ENCODE measurements around the gene ZNF260. TPM values are rescaled to one million over a fixed set of nuclear protein-coding genes. Genes with fewer than 3 reads are reported as not detected.
A peak's percentile ranks its signal among the peaks of the same experiment; 100 is the strongest.

Gene ZNF260
- total RNA-seq, 1 experiment from 2014 or later, result 31.6 TPM

- Histone ChIP-seq H3K79me2 (ENCODE audit: low read length) (no peaks in the 10 kb centered on the region), H3K4me1 (ENCODE audit: low read length) (no peaks in the 10 kb centered on the region), H4K20me1 (ENCODE audit: insufficient read depth, low read depth, low read length) (no peaks in the 10 kb centered on the region), H3K4me3 (ENCODE audit: low read length) (no peak overlapping the region), H3K4me2 (ENCODE audit: low read depth, low read length, poor library complexity, severe bottlenecking) (no peak overlapping the region), H2AFZ (ENCODE audit: low read length) (no peak overlapping the region), H3K27me3 (ENCODE audit: low read length) (no peaks in the 10 kb centered on the region), H3K27ac (ENCODE audit: low read length) (no peak overlapping the region), H3K9me3 (ENCODE audit: low read length) (peaks cover 63% of the 10 kb centered on the region), H3K9ac (ENCODE audit: low read length) (no peak overlapping the region), H3K36me3 (ENCODE audit: insufficient read depth, low read length) (peaks cover 77% of the 10 kb centered on the region), H3K9me2 (replicated peaks; ENCODE audit: insufficient read depth, low read length) (no peaks in the 10 kb centered on the region)
- no peak for DNase-seq
These were observed 19.1 kb upstream of the ZNF260 start for GRCh38 chr19:36547001-36547732.

GRCh38 chr19:36528921-36529518 is 949 bp upstream of the ZNF260 start:
- peak; percentile 61 for DNase-seq
- Histone ChIP-seq H3K9me3 (ENCODE audit: low read length) (peaks cover 28% of the 10 kb centered on the region), H3K4me1 (ENCODE audit: low read length) (peaks cover 13% of the 10 kb centered on the region), H4K20me1 (ENCODE audit: insufficient read depth, low read depth, low read length) (no peaks in the 10 kb centered on the region), H3K4me3 (ENCODE audit: low read length) (peak overlapping the region; percentile 91), H3K36me3 (ENCODE audit: insufficient read depth, low read length) (peaks cover 42% of the 10 kb centered on the region), H3K4me2 (ENCODE audit: low read depth, low read length, poor library complexity, severe bottlenecking) (peak overlapping the region; percentile 86), H3K79me2 (ENCODE audit: low read length) (peaks cover 62% of the 10 kb centered on the region), H3K27ac (ENCODE audit: low read length) (no peak overlapping the region), H2AFZ (ENCODE audit: low read length) (peak overlapping the region; percentile 99), H3K9me2 (replicated peaks; ENCODE audit: insufficient read depth, low read length) (no peaks in the 10 kb centered on the region), H3K27me3 (ENCODE audit: low read length) (no peaks in the 10 kb centered on the region), H3K9ac (ENCODE audit: low read length) (peak overlapping the region; percentile 84)

- H3K79me2 ChIP-seq (ENCODE audit: low read length), result peaks cover 60% of the 10 kb centered on the region
- peaks cover 13% of the 10 kb centered on the region for H3K4me1 ChIP-seq (ENCODE audit: low read length)
- H3K27me3 ChIP-seq (ENCODE audit: low read length), result no peaks in the 10 kb centered on the region
- H4K20me1 ChIP-seq (ENCODE audit: insufficient read depth, low read depth, low read length), result no peaks in the 10 kb centered on the region
- H3K4me3 ChIP-seq (ENCODE audit: low read length), result peak overlapping the region; percentile 91
- H3K27ac ChIP-seq (ENCODE audit: low read length), result peak overlapping the region; percentile 67
- peaks cover 42% of the 10 kb centered on the region for H3K36me3 ChIP-seq (ENCODE audit: insufficient read depth, low read length)
- peak overlapping the region; percentile 86 for H3K4me2 ChIP-seq (ENCODE audit: low read depth, low read length, poor library complexity, severe bottlenecking)
- H3K9ac ChIP-seq (ENCODE audit: low read length), result peak overlapping the region; percentile 84
- peaks cover 28% of the 10 kb centered on the region for H3K9me3 ChIP-seq (ENCODE audit: low read length)
- no peaks in the 10 kb centered on the region for H3K9me2 ChIP-seq (replicated peaks; ENCODE audit: insufficient read depth, low read length)
- peak; percentile 49 for DNase-seq
- H2AFZ ChIP-seq (ENCODE audit: low read length), result peak overlapping the region; percentile 99; the same call in 1 of the 2 replicates
These were observed 238 bp downstream of the ZNF260 start for GRCh38 chr19:36527873-36528193.

GRCh38 chr19:36527341-36527740 is 730 bp downstream of the ZNF260 start:
- H3K36me3 ChIP-seq (ENCODE audit: insufficient read depth, low read length), result peaks cover 44% of the 10 kb centered on the region
- no peak overlapping the region; the same call in 1 of the 2 replicates for H3K27ac ChIP-seq (ENCODE audit: low read length)
- H3K79me2 ChIP-seq (ENCODE audit: low read length), result peaks cover 65% of the 10 kb centered on the region
- peaks cover 13% of the 10 kb centered on the region for H3K4me1 ChIP-seq (ENCODE audit: low read length)
- no peaks in the 10 kb centered on the region for H3K9me2 ChIP-seq (replicated peaks; ENCODE audit: insufficient read depth, low read length)
- H3K4me3 ChIP-seq (ENCODE audit: low read length), result peak overlapping the region; percentile 91
- H3K9me3 ChIP-seq (ENCODE audit: low read length), result peaks cover 32% of the 10 kb centered on the region
- H3K27me3 ChIP-seq (ENCODE audit: low read length), result no peaks in the 10 kb centered on the region
- H2AFZ ChIP-seq (ENCODE audit: low read length), result no peak overlapping the region
- H3K9ac ChIP-seq (ENCODE audit: low read length), result peak overlapping the region; percentile 84
- H4K20me1 ChIP-seq (ENCODE audit: insufficient read depth, low read depth, low read length), result no peaks in the 10 kb centered on the region
- peak overlapping the region; percentile 86 for H3K4me2 ChIP-seq (ENCODE audit: low read depth, low read length, poor library complexity, severe bottlenecking)
- no peak for DNase-seq

GRCh38 chr19:36526581-36526980 is 1.5 kb downstream of the ZNF260 start:
- H2AFZ ChIP-seq (ENCODE audit: low read length), result no peak overlapping the region
- no peaks in the 10 kb centered on the region for H3K27me3 ChIP-seq (ENCODE audit: low read length)
- H4K20me1 ChIP-seq (ENCODE audit: insufficient read depth, low read depth, low read length), result no peaks in the 10 kb centered on the region
- H3K4me2 ChIP-seq (ENCODE audit: low read depth, low read length, poor library complexity, severe bottlenecking), result no peak overlapping the region
- H3K36me3 ChIP-seq (ENCODE audit: insufficient read depth, low read length), result peaks cover 44% of the 10 kb centered on the region
- peaks cover 32% of the 10 kb centered on the region for H3K9me3 ChIP-seq (ENCODE audit: low read length)
- peak overlapping the region; percentile 91 for H3K4me3 ChIP-seq (ENCODE audit: low read length)
- no peaks in the 10 kb centered on the region for H3K9me2 ChIP-seq (replicated peaks; ENCODE audit: insufficient read depth, low read length)
- H3K27ac ChIP-seq (ENCODE audit: low read length), result no peak overlapping the region
- no peak for DNase-seq
- peaks cover 13% of the 10 kb centered on the region for H3K4me1 ChIP-seq (ENCODE audit: low read length)
- peaks cover 65% of the 10 kb centered on the region for H3K79me2 ChIP-seq (ENCODE audit: low read length)
- H3K9ac ChIP-seq (ENCODE audit: low read length), result no peak overlapping the region

- no peak for DNase-seq
- no peaks in the 10 kb centered on the region for H3K27me3 ChIP-seq (ENCODE audit: low read length)
- peaks cover 51% of the 10 kb centered on the region for H3K36me3 ChIP-seq (ENCODE audit: insufficient read depth, low read length)
- peaks cover 13% of the 10 kb centered on the region for H3K4me1 ChIP-seq (ENCODE audit: low read length)
- peak overlapping the region; percentile 12; the same call in 1 of the 2 replicates for H3K4me3 ChIP-seq (ENCODE audit: low read length)
- peaks cover 64% of the 10 kb centered on the region for H3K79me2 ChIP-seq (ENCODE audit: low read length)
- no peak overlapping the region for H2AFZ ChIP-seq (ENCODE audit: low read length)
- H3K9ac ChIP-seq (ENCODE audit: low read length), result no peak overlapping the region
- H3K9me2 ChIP-seq (replicated peaks; ENCODE audit: insufficient read depth, low read length), result no peaks in the 10 kb centered on the region
- no peak overlapping the region for H3K4me2 ChIP-seq (ENCODE audit: low read depth, low read length, poor library complexity, severe bottlenecking)
- no peak overlapping the region for H3K27ac ChIP-seq (ENCODE audit: low read length)
- H4K20me1 ChIP-seq (ENCODE audit: insufficient read depth, low read depth, low read length), result no peaks in the 10 kb centered on the region
- peaks cover 31% of the 10 kb centered on the region for H3K9me3 ChIP-seq (ENCODE audit: low read length)
These were observed 3.5 kb downstream of the ZNF260 start for GRCh38 chr19:36524617-36525016.

GRCh38 chr19:36514012-36514612 is 14.0 kb downstream of the ZNF260 start:
- H3K27ac ChIP-seq (ENCODE audit: low read length), result no peak overlapping the region
- no peak overlapping the region for H3K9ac ChIP-seq (ENCODE audit: low read length)
- no peak for DNase-seq
- H3K36me3 ChIP-seq (ENCODE audit: insufficient read depth, low read length), result peaks cover 56% of the 10 kb centered on the region
- H4K20me1 ChIP-seq (ENCODE audit: insufficient read depth, low read depth, low read length), result no peaks in the 10 kb centered on the region
- H3K4me3 ChIP-seq (ENCODE audit: low read length), result no peak overlapping the region
- H3K9me2 ChIP-seq (replicated peaks; ENCODE audit: insufficient read depth, low read length), result no peaks in the 10 kb centered on the region
- peaks cover 16% of the 10 kb centered on the region for H3K79me2 ChIP-seq (ENCODE audit: low read length)
- no peak overlapping the region for H3K4me2 ChIP-seq (ENCODE audit: low read depth, low read length, poor library complexity, severe bottlenecking)
- no peaks in the 10 kb centered on the region for H3K27me3 ChIP-seq (ENCODE audit: low read length)
- H2AFZ ChIP-seq (ENCODE audit: low read length), result no peak overlapping the region
- peaks cover 51% of the 10 kb centered on the region for H3K9me3 ChIP-seq (ENCODE audit: low read length)
- no peaks in the 10 kb centered on the region for H3K4me1 ChIP-seq (ENCODE audit: low read length)

- Histone ChIP-seq H3K9me3 (ENCODE audit: low read length) (peaks cover 26% of the 10 kb centered on the region), H3K4me1 (ENCODE audit: low read length) (no peaks in the 10 kb centered on the region), H3K4me2 (ENCODE audit: low read depth, low read length, poor library complexity, severe bottlenecking) (no peak overlapping the region), H3K9me2 (replicated peaks; ENCODE audit: insufficient read depth, low read length) (no peaks in the 10 kb centered on the region), H3K4me3 (ENCODE audit: low read length) (no peak overlapping the region), H3K27ac (ENCODE audit: low read length) (no peak overlapping the region), H3K9ac (ENCODE audit: low read length) (no peak overlapping the region), H3K36me3 (ENCODE audit: insufficient read depth, low read length) (peaks cover under 1% of the 10 kb centered on the region; the same call in 1 of the 2 replicates), H3K79me2 (ENCODE audit: low read length) (no peaks in the 10 kb centered on the region), H2AFZ (ENCODE audit: low read length) (no peak overlapping the region), H4K20me1 (ENCODE audit: insufficient read depth, low read depth, low read length) (no peaks in the 10 kb centered on the region), H3K27me3 (ENCODE audit: low read length) (no peaks in the 10 kb centered on the region)
- no peak for DNase-seq
These were observed 19.7 kb downstream of the ZNF260 start for GRCh38 chr19:36508325-36508724.
